NCI-H510A treated with DMSO at 0.1 percent for 48 hours (cell line): ENCODE data around the gene TNIP2.

Experiments
- DNase-seq: peaks from one replicate; lab custom pipeline; 2025; lab: John Stamatoyannopoulos, UW

The TNIP2 gene

DNA sequence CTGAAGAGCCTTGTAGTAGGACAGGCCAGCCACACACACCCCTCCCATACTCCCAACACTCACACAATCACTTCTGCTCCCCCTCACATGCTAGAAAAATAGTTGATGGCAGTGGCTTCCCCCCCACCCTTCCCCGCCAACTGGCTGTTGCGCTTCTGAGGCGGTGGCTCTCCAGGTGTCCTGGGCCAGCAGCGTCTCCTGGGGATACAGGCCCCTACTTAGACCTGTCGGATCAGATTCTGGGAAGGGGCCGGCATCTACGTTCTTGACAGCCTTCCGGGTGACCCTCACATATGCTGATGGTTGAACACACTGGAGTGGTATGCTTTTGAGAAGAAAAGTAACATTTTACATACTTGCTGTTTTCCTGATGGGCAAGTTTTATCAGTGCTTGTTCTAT is 39.9 kb downstream of the TNIP2 start:
- DNase-seq, result no peak

DNA sequence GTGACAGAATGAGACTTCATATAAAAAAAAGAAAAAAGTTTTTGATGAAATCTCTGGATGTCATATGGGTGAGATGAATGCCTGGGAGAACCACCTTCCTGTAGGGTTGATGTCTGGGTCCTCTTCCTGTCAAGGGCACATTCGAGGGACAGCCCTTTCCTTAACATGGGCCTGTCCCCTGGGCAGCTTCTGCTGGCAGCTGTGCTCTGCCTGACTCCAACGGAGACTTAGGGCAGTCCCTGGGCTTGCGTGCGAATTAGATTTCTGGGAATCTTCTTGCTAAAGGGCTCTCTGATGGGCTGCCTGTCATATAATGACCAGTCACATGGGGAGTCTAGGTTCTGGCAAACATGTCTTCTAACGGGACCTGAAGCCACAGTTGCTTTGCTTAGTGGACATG is 40.7 kb downstream of the TNIP2 start:
- DNase-seq, result no peak

DNA sequence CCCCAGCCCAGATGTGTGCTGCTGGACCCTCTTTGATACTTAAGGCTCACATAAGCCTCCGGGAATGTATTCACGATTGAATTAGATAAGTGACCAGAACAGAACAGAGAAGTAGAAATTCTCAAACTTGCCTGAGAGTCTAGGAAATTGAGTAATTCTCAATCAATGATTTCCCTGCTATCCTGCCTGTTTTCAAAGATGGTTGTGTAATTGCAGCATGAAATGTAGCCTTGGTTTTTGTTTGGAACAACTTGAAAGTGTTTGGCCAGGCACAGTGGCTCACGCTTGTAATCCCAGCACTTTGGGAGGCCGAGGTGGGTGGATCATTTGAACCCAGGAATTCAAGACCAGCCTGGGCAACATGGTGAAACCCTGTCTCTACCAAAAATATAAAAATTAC is 41.2 kb downstream of the TNIP2 start:
- DNase-seq, result no peak

DNA sequence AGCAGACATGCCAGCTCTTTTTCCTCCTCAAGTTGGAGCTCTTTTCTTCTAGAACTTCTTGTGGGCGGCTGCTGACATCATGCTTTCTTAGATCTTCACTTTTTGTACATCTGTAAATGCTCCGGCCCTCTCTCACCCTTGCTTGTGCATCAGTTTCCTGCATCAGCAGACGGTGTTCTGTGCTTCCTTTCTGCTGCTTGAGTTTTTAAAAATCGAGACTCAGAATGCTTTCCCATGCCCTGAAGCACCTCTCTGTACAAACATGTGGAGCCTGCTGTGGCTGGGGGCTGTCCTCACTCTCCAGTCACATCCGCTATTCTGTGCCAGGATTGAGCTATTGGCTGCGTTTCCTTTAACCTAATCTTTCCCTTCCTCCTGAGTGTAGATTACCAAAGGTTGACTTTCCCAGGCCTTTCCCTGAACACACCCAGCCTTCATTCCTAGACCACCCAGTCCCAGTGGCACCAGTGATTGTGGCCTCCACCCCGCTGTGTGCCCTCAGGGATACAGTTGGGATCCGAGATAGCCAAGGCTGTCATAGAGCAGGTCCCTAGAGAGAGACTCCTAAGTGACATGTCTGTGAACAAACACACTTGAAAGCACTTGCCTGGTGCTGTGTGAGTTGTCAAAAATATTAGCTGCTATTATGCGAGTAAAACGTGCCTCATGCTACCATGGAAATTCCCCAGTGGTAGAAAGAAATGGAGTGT is 41.9 kb downstream of the TNIP2 start:
- no peak for DNase-seq

DNA sequence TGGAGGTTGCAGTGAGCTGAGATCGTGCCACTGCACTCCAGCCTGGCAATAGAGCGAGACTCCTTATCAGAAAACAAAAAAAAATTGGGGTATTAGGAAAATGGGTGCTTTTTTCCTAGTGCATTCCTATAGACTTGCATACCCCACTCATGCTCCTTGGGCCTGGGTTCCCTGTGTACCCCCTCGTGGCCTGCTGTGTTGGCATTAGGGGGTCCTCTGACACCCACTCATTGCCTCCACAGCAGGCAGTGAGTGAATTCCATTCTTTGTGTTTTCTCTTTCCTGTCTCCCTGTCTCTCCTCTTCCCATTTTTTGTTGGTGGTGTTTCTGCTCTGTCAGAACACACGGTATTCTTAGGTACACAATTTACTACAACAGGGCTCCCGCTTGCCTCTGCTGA is 42.8 kb downstream of the TNIP2 start:
- DNase-seq, result no peak

DNA sequence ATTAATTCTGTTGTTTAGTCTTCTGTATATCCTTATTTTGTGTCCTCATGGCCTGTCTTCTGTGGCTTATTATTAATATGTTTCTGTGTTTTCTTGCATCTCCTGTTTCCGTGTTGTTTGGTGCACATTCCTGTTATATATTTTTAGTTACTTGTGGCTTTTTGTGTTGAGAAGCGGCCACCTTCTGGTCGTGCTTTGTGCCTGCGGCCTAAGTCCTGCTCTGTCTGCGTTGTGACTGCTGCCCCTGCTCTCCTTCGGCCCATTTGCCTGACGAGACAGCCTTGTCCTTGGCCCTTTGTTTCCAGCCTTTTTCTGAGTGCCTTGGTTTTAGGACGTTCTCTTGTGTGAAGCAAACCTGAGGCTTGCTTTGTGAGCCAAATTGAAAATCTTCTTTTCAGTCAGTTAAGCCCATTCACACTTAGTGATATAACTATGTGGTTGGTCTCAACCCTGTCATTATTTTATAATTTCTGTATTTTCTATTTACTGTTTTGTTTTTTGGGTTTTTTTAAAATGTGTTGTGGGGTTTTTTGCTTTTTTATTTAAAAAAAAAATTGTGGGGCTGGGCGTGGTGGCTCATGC is 43.8 kb downstream of the TNIP2 start:
- DNase-seq, result no peak

DNA sequence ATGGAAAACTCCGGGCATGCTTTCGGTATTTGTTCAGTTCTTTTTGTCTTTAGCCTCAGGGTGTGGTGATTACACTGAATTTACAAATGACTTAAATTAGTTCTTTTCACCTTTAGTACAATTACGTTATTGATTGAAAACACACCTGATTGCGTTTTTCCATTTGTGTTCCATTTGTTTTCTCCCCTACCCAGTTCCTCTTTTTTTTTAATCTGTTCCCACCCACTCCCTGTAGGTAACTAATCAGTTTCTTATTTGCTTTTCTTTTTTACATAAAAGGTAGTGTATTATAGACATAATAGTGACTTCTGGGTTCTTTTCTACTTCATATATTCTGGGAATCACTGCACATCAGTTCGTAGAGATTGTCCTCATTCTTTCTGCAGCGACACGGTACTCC is 53.4 kb downstream of the TNIP2 start:
- no peak for DNase-seq

DNA sequence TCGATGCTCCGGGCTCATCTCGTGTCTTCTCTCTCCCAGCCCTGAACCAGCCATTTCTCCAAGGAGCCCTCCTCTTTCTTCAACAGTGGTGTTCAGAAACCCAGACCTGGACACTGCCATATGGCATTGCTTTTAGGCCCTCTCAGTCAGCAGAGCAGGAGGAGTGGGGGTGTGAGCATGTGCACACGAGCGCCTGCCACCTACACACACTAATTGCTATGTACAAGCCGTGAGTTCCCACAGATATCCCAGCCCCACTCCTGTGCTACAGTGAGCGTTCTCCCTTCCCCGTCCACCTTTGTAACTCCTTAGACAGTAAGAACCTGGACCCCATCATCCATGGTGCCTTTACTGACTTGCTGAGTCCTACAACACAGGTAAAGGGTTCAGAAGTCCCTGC is 53.8 kb downstream of the TNIP2 start:
- no peak for DNase-seq

DNA sequence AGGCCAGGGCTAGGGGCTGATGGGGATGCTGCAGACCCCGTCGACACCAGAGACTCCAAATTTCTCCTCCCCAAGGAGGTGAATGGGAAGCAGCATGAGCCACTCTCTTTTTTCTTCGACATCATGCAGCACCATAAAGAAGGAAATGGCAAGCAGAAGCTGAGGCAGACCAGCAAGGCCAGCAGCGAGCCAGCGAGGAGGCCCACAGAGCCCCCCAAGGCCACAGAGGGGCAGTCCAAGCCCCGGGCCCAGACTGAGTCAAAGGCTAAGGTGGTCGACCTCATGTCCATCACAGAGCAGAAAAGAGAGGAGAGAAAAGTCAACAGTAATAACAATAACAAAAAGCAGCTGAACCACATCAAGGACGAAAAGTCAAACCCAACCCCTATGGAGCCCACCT is 56.1 kb downstream of the TNIP2 start:
- DNase-seq, result no peak

DNA sequence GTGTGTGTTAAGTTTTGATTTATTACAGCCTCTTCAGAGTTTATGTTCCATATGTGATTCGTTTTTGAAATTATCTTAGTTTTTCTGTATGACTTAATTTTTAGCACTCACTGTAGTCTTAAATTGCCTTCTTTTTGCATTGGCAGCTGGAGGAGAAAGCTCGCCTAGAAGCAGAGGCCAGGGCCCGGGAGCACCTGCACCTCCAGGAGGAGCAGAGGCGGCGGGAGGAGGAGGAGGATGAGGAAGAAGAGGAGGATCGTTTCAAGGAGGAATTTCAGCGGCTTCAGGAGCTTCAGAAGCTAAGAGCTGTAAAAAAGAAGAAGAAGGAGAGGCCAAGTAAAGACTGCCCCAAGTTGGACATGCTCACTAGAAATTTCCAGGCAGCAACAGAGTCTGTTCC is 56.6 kb downstream of the TNIP2 start:
- no peak for DNase-seq

DNA sequence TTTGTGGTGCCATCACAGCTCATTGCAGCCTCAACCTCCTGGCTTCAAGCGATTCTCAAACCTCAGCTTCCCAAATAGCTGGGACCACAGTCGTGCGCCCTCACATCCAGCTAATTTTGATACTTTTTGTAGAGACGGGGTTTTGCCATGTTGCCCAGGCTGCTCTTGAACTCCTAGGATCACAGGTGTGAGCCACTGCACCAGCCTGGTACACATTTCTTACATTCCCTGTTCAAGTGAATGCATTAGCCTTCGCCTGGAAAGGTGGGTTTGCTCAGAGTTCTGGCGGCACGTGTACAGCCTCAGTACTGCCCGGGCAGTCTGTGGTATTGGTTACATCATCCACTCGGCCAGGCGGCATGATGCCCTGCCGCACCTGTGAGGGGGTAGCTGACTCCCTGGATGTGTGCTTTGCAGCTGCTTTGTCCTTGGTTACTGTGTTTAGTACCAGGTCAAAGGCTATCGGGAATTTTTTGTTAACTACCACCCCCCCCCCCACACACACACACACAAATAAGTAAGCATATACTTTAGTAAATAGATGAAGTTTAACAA is 57.1 kb downstream of the TNIP2 start:
- DNase-seq, result no peak

DNA sequence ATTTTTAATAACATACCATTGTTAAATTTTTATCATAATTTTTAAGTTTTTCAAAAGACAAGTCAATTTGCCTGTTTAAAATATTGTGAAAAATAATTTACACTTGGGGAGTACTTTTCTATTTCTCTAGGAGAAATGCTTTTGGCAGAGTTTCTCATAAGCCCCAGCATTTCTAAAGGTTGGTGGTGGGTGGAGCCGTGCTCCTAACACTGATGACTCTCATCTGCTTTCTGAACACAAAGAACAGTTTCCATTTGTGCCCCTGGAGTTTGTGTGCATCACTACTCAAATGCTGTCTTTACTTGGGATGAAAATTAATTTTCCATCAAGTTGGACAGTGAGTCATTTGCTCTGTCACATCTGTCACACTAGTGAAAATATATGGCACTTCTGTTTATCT is 57.6 kb downstream of the TNIP2 start:
- no peak for DNase-seq

DNA sequence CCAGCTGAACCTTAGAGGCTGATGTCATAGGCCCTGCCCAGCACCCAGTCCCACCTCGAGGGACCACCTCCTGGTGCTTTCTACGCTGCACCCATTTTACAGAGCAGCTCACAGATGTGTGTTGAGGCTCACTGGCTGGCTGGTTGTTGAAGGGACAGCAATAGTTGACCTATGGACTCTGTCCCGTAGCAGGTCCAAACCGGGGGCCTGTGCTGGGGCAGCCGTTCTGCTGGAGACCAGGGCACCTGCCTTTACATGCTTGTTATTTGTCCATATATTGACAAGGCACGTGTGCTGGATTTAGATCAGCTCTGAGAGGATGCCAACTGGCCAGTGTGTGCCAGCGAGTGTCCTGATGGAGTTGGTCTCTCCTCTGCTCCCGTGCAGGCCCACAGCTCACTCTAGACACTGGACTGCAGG is 58.1 kb downstream of the TNIP2 start:
- no peak for DNase-seq

DNA sequence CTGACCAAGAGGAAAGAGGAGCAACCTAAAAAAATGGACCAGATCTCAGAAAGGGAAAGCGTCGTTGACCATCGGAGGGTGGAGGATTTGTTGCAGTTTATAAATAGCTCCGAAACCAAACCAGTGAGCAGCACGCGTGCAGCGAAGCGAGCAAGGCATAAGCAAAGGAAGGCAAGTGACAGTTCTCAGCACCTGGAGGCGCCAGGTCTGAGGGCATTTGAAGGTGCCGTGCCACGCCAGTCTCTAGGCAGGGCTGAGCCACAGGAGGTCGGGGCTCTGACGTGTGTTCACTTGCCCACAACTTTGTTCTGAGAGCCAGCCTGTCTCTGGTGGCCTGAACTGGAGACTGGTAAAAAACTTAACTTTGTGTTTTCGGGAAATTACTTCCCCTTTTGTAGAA is 59.7 kb downstream of the TNIP2 start:
- no peak for DNase-seq

DNA sequence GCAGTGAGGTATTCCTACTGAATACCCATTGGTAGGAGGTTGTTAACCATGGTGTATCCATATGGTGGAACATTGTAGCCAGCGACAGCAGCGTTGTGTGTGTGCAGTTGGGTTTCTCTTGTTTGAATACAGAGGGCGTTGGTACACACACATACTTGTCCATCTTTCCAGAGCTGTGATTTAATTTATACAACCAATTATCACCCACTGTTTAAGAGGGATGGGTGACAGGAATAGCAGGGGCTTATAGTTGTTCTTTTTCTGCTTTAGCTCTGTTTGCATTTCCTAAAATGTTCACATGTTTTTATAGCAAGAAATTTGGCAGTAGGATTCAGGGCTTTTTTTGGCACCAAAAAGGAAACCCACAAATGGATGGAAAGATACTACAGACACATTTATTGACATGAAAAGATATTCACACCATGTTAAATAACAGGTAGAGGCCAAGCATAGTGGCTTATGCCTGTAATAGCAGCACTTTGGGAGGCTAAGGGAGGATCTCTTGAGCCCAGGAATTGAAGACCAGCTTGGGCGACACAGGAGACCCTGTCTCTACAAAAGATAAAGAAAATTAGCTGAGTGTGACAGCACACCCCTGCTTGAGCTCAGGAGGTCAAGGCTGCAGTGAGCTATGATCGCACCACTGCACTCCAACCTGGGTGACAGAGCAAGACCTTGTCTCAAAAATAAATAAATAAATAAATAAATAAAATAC is 60.6 kb downstream of the TNIP2 start:
- DNase-seq, result no peak

DNA sequence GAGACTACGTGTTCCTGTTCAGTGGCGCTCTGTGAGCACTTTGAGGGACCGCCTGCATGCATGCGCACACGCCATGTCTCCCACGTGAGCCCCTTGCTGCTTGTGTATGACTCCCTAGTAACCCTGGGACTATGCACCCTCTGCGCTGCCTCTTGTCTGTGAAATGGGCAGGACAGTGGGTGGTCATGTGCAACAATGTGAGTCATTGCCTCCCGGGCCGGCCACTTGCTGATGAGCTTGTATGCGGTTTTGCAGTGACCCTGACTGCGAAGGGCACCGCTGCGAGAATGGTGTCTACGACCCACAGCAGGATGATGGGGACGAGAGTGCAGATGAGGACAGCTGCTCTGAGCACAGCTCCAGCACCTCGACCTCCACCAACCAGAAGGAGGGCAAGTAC is 61.4 kb downstream of the TNIP2 start:
- DNase-seq, result no peak

DNA sequence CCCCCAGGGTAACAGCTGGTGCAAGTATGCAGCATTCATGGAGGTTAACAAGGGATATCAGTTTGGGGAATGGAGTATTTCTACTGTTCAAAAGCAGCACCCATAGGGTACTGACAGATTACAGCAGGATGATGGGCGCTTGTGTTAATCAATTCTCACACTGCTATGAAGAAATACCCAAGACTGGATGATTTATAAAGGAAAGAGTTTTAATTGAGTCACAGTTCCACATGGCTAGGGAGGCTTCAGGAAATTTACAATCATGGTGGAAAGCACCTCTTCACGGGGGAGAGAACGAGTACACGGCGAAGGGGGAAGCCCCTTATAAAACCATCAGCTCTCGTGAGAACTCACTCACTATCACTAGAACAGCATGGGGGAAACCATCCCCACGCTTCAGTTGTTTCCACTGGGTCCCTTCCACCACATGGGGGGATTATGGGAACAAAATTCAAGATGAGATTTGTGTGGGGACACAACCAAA is 64.1 kb downstream of the TNIP2 start:
- no peak for DNase-seq
